HG03575 (cell line): ENCODE measurements around the gene CEP162.
A peak's percentile ranks its signal among the peaks of the same experiment; 100 is the strongest.
"Not testable (repeated sequence)": the region's sequence is repeated elsewhere in the genome, so short reads cannot be mapped to it uniquely, and the experiment has no call there.

Experiments used
- ATAC-seq: cut with Tn5 transposase; IDR thresholded peaks from one replicate; pipeline ENCODE4 v1.9.1; 2021; ENCODE audit not compliant: unreplicated experiment, insufficient number of reproducible peaks, low FRiP score; ENCODE audit errors: extremely low read depth

The CEP162 gene

GRCh38 chr6:84166395-84166794 is 61.0 kb downstream of the CEP162 start:
- no peak for ATAC-seq

- ATAC-seq: not testable (repeated sequence)
Observed at GRCh38 chr6:84164328-84164727, 63.1 kb downstream of the CEP162 start.

GRCh38 chr6:84161190-84161589 is 66.3 kb downstream of the CEP162 start:
- no peak for ATAC-seq

GRCh38 chr6:84156306-84156705 is 71.1 kb downstream of the CEP162 start:
- no peak for ATAC-seq

- no peak for ATAC-seq
Observed at GRCh38 chr6:84151669-84152068, 75.8 kb downstream of the CEP162 start.

- ATAC-seq: no peak
Observed at GRCh38 chr6:84150705-84151104, 76.7 kb downstream of the CEP162 start.

GRCh38 chr6:84141521-84141920 is 85.9 kb downstream of the CEP162 start:
- no peak for ATAC-seq

GRCh38 chr6:84139311-84139710 is 88.1 kb downstream of the CEP162 start:
- no peak for ATAC-seq

GRCh38 chr6:84137989-84138575 is 89.4 kb downstream of the CEP162 start:
- no peak for ATAC-seq

GRCh38 chr6:84137051-84137375 is 90.4 kb downstream of the CEP162 start:
- ATAC-seq: no peak

GRCh38 chr6:84136364-84137050 is 90.9 kb downstream of the CEP162 start:
- ATAC-seq: no peak

GRCh38 chr6:84135291-84135690 is 92.2 kb downstream of the CEP162 start:
- ATAC-seq: no peak

- not testable (repeated sequence) for ATAC-seq
Observed at GRCh38 chr6:84133385-84133784, 94.1 kb downstream of the CEP162 start.

GRCh38 chr6:84129588-84129987 is 97.9 kb downstream of the CEP162 start:
- not testable (repeated sequence) for ATAC-seq

GRCh38 chr6:84123186-84123585 is 104.3 kb downstream of the CEP162 start:
- peak; percentile 58 for ATAC-seq

- ATAC-seq: no peak
Observed at GRCh38 chr6:84119277-84119676, 108.2 kb downstream of the CEP162 start.

GRCh38 chr6:84118191-84118590 is 109.3 kb downstream of the CEP162 start:
- no peak for ATAC-seq

- not testable (repeated sequence) for ATAC-seq
Observed at GRCh38 chr6:84114933-84115594, 112.4 kb downstream of the CEP162 start.

- not testable (repeated sequence) for ATAC-seq
Observed at GRCh38 chr6:84111351-84111750, 116.1 kb downstream of the CEP162 start.

- no peak for ATAC-seq
Observed at GRCh38 chr6:84107495-84107894, 119.9 kb downstream of the CEP162 start.
